ENCODE results near the gene SLC25A10.

The SLC25A10 gene

GRCh38 chr17:81711814-81712467 lies at the start of gene SLC25A10:
SLC25A10 (plus strand) TSS chr17:81712284; CDS start chr17:81712427, 143 bp downstream.
- ATAC-seq (ENCODE audit: low read depth) (peak; percentile 70), DNase-seq (ENCODE audit: low spot score) (peak; percentile 71)
- Histone ChIP-seq H3K4me3 (ENCODE audit: severe bottlenecking) (peak within 1 kb of the TSS; percentile 87), H3K27ac (ENCODE audit: poor library complexity, severe bottlenecking) (peak within 1 kb of the TSS; percentile 66), H3K4me1 (ENCODE audit: insufficient read depth, poor library complexity, severe bottlenecking) (peaks cover 13% of the 10 kb centered on the region), H3K27me3 (ENCODE audit: insufficient read depth, poor library complexity, severe bottlenecking) (no peaks in the 10 kb centered on the region), H3K36me3 (ENCODE audit: low read depth) (peaks cover 19% of the 10 kb centered on the region), H3K9me3 (ENCODE audit: severe bottlenecking) (no peaks in the 10 kb centered on the region)
- no peak for TF ChIP-seq CTCF (IDR thresholded peaks at IDR 0.05; ENCODE audit: poor library complexity, severe bottlenecking)

GRCh38 chr17:81664051-81664470 lies 48.0 kb upstream of the SLC25A10 start:
- DNase-seq (ENCODE audit: low spot score) (no peak), ATAC-seq (ENCODE audit: low read depth) (no peak)
- TF ChIP-seq CTCF (IDR thresholded peaks at IDR 0.05; ENCODE audit: poor library complexity, severe bottlenecking): no peak
- peaks cover 17% of the 10 kb centered on the region for H3K4me1 ChIP-seq (ENCODE audit: insufficient read depth, poor library complexity, severe bottlenecking)
- peaks cover 25% of the 10 kb centered on the region for H3K36me3 ChIP-seq (ENCODE audit: low read depth)
- no peaks in the 10 kb centered on the region for H3K9me3 ChIP-seq (ENCODE audit: severe bottlenecking)
- H3K27me3 ChIP-seq (ENCODE audit: insufficient read depth, poor library complexity, severe bottlenecking): no peaks in the 10 kb centered on the region
- no peak overlapping the region for H3K27ac ChIP-seq (ENCODE audit: poor library complexity, severe bottlenecking)
- H3K4me3 ChIP-seq (ENCODE audit: severe bottlenecking): no peak overlapping the region

GRCh38 chr17:81665205-81666091 lies 46.6 kb upstream of the SLC25A10 start:
- Histone ChIP-seq H3K4me3 (ENCODE audit: severe bottlenecking) (peak overlapping the region; percentile 69), H3K4me1 (ENCODE audit: insufficient read depth, poor library complexity, severe bottlenecking) (peaks cover 10% of the 10 kb centered on the region), H3K9me3 (ENCODE audit: severe bottlenecking) (no peaks in the 10 kb centered on the region), H3K27me3 (ENCODE audit: insufficient read depth, poor library complexity, severe bottlenecking) (no peaks in the 10 kb centered on the region), H3K36me3 (ENCODE audit: low read depth) (peaks cover 39% of the 10 kb centered on the region), H3K27ac (ENCODE audit: poor library complexity, severe bottlenecking) (peak overlapping the region; percentile 75)
- DNase-seq (ENCODE audit: low spot score): no peak
- ATAC-seq (ENCODE audit: low read depth): peak; percentile 10
- no peak for TF ChIP-seq CTCF (IDR thresholded peaks at IDR 0.05; ENCODE audit: poor library complexity, severe bottlenecking)

- no peak for TF ChIP-seq CTCF (IDR thresholded peaks at IDR 0.05; ENCODE audit: poor library complexity, severe bottlenecking)
- Histone ChIP-seq H3K36me3 (ENCODE audit: low read depth) (peaks cover 44% of the 10 kb centered on the region), H3K27me3 (ENCODE audit: insufficient read depth, poor library complexity, severe bottlenecking) (no peaks in the 10 kb centered on the region), H3K4me1 (ENCODE audit: insufficient read depth, poor library complexity, severe bottlenecking) (peaks cover 10% of the 10 kb centered on the region), H3K4me3 (ENCODE audit: severe bottlenecking) (peak overlapping the region; percentile 69), H3K27ac (ENCODE audit: poor library complexity, severe bottlenecking) (peak overlapping the region; percentile 75), H3K9me3 (ENCODE audit: severe bottlenecking) (no peaks in the 10 kb centered on the region)
- no peak for DNase-seq (ENCODE audit: low spot score)
- no peak; the same call in 2 of the 3 replicates for ATAC-seq (ENCODE audit: low read depth)
Observed at GRCh38 chr17:81666092-81666341, 46.1 kb upstream of the SLC25A10 start.
